Germinal center (tissue), 1 donor: ENCODE data around the gene MALT1.

Experiments
- DNase-seq: peaks from one replicate; pipeline ENCODE4 v3.0.0; 2012; ENCODE audit warnings: mixed read lengths, low spot score

The MALT1 gene

DNA sequence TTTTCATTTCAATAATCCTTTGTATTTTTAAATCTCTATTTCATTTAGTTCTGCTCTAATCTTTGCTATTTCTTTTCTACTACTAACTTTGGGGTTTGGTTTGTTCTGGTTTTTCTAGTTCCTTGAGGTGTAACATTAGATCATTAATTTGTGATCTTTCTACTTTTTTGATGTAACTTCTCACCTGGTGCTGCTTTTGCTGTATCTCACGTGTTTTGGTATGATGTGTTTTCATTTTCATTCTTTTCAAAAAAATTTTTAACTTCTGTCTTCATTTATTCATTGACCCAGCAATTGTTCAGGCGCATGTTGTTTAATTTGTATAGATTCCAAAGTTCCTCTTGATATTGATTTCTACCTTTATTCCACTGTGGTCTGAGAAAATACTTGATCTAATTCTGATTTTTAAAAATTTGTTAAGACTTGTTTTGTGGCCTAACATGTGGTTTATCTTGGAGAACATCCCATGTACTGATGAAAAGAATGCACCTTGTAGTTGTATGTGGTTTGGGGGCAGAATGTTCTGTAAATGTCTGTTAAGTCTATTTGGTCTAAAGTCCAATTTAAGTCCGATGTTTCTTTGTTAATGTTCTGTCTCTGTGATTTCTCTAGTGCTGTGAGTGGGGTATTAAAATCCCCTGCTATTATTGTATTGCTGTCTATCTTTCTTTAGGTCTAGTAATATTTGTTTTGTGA lies 17.3 kb upstream of the MALT1 start:
- no peak for DNase-seq

DNA sequence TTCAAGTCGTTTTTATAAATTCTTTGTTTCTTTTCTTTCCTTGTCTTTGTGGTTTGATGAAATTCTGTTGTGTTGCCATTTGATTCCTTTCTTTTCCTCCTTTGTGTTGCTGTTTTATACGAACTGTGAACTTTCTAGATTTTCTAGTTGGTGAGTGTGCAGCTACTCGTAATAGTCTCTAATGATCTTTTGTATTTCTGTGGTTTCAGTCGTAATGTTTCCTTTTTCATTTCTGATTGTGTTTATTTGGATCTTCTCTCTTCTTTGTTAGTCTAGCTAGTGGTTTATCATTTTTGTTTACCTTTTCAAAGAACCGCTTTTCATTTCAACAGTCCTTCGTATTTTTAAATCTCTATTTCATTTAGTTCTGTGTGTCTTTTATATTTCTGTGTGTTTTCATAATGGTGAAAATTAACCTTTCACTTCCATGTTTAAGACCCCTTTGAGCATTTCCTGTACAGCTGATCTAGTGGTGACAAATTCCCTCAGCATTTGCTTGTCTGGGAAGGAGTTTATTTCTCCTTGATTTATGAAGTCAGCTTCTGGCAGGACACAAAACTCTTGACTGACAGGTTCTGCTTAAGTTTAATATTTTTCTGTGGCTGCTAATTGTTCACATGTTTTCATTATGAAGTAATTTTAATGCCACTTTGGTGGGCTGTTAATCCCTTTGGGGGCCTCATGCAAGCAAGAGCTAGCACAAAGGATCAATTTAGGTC lies 16.2 kb upstream of the MALT1 start:
- DNase-seq, result no peak

DNA sequence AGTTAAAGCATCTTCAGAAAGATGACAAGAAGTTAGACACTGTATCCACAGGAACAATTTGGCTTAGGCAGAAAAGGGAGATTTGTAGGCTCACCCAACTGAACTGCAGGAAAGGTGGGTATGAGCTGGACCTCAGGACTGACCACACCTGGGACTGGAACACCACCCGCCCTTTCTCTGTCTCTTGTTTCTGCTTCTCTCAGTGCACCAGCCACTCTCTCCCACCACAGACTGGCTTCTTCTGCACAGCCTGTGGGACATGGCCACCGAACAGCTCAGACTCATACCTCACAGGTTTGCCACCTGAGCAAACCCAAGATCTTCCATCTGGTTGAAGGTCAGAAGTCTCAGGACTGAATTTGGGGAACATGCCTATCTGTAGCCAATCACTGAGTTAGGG lies 14.2 kb upstream of the MALT1 start:
- DNase-seq, result no peak

DNA sequence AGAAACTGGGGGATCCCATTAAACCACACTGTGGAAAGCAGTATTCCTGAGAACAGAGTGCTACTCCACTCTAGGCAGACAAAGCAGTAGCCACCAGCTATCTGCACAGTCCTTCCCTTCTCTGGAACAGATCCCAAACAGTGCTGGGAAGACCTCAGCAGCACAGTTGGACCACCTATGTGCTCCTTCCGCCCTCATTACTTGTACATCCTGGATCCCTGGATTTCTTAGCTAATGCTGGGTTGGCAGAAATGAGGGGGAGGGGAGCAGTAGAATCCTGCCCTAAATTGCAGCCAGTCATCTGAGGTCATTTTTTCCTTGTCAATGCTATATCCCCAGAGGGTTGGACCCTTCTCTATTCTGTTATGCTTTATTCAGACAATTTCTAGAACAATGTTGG lies 13.8 kb upstream of the MALT1 start:
- no peak for DNase-seq

DNA sequence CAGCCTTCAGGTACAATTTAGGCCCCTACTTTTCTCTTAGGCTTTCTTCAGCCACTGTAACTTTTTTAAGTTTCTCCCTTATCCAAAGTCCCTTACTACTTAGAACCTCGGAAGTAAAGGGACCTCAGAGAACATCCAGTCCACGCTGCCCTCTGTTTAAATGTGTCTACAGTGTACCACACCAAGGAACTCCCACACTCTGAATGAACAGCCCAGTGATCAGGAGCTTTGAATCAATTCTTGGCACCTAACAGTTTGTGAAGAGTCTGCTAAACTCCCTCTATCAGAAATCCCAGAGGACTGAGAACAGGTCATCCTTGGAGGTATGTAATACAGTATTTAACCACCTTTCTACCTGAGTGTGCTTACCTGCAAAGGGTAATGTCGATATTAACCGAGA lies 11.6 kb upstream of the MALT1 start:
- no peak for DNase-seq

DNA sequence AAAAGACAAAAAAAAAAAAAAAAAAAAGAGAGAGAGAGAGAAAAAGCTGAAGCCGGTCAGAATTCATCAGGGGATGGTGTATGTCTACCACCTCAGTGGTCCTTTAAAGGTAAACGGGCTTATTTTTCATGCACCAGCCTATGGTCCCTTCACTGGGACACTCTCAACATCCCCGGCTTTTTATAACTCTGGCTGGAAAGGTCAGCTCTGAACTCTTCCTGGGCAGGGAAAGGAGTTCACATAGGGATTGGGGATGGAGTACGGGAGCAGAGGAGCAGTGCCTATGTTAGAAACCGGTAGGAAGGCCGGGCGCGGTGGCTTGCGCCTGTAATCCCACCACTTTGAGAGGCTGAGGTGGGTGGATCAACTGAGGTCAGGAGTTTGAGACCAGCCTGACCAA lies 10.3 kb upstream of the MALT1 start:
- DNase-seq, result no peak

DNA sequence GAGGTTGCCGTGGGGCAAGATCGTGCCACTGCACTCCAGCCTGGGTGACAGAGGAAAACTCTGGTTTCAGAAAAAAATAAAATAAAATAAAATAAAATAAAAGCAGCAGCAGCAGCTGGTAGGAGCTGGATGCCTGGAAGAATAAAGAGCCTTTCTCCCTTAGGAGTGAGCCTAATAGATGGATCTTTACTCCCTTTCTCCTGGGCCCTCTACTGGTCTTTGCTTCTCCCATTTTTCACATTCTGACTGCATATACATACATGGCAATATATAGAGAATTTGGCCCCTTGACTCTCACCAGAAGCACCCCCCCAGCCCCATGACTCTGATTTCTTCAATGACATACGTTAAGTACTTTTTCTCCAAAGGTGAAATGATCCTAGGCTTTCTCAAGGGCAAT lies 9.8 kb upstream of the MALT1 start:
- no peak for DNase-seq

DNA sequence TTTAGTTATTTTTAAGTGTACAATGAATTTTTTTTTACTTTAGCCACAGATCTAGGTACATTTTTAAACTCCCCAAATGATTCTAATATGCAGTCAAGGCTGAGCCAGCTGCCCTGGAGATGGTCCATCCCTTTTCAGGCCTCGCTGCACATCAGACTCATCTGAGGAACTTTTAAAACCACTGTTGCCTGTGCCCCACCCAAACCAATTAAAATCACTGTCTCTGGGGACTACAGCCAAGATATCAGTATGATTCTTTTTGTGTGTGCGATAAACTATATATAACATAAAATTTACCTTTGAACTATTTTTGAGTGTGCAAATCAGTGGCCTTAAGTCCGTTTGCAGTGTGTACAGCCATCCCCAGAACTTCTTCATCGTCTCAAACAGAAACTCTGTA lies 9.1 kb upstream of the MALT1 start:
- no peak for DNase-seq

DNA sequence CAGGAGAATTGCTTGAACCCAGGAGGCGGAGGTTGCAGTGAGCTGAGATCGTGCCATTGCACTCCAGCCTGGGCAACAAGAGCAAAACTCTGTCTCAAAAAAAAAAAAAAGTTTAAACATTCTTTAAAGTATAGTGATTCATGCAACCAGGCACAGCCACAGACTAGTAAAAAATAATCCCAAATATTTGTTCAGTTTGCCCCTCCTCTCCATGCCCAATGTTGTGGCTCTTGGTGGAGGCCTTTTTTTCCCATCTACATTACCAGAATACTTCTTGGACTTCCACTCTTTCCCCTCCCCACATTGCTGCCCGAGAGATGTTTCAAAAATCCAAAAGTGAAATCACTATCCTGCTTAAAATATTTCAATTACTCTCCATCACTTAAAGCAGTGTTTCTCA lies 5.1 kb upstream of the MALT1 start:
- DNase-seq, result no peak

DNA sequence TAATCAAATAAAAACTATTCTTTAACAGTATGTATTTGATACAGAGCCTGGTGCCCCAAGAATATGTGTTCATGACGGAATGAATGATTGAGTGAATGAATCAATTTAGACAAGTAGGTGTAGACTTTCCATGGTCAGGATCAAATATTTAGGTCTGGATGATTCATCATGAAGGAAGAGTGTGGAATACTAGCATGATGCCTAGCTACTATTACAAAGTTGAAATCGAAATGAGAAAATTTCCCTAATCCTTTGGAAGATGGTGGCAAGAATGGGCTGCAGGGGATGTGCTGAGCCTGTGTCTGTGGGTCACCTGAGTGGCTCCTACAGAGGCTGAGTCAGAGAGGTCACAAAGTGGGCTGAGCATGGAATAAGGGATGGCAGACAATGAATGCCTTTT lies 3.1 kb upstream of the MALT1 start:
- no peak for DNase-seq

DNA sequence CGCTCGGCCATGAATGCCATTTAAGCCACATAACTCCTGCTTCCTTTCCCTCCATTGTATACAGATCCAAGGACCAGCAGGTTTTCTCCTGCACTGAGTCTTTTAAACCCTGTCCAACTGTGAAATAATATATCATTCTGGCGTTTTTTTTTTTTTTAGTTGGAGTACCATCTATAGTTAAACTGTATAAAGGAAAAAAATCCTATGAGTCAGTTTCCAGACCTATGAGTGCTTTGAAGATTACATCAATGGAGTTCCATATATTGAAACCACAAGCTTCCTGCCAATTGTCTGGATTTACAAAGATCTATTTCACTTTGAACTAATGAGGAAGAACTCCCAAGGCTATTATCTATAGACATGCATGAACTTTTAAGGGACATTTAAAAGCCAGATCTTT lies 2.4 kb upstream of the MALT1 start:
- DNase-seq, result no peak

DNA sequence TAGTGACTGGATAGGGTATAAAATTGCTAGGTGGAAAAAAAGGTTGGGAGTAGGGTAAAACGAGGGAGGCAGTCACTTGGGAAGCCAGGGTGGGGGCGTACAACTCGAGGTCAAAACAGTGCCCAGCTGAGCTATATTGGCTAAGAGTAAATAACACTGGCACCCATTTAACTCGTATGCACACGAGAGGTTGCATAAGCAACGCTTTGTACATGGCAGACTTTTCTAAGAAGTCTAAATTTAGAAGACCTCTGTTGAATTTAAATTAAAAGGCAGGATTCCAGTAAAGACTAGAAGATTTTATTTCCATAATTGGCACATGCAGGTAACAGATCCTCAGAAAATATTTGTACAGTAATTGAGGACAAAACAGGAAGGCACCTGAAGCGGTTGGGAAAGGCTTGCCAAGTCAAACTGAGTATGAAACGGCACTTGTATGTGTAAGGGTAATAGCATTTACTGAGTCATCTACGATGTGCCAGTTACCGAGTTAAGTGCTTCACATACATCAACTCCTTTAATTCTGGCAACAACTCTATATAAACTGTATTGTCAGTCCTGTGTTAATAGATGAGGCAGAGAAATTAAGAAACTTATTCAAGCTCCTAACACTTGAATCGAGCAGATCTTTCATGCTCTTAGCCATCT lies 1.4 kb upstream of the MALT1 start:
- peak; percentile 17 for DNase-seq

DNA sequence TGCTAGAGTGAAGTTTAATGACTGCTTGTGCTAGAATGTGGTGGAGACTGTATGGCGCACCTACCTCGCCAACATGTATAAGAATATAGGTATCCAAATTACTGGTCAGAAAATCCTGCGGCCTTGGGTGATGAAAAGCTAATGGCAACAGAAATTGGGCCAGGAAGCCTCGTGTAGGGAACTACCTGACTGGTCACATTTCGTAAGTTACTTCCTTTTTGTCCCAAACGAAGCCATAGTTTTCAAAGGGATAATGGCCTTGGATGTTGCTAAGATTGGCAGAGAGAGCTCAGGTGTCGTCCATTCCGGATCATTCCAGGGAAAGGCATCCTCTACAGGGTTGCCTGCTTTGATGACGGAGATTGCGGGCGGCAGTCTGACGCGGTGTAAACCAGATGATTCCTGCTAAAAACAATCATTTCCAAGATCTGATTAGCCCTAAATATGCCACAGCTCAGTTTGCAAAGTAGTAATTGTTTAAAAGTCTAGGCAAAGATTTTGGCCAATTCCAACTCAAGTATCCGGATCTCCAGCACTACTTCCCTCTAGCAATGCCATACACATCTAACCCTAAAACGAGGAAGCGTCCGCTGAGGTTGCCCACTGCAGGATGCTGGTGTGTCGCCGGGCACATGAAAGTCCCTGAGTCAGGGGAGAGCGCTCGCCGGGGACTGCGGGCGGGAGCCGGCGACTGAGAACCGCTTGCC lies 708 bp upstream of the MALT1 start:
- DNase-seq, result no peak

DNA sequence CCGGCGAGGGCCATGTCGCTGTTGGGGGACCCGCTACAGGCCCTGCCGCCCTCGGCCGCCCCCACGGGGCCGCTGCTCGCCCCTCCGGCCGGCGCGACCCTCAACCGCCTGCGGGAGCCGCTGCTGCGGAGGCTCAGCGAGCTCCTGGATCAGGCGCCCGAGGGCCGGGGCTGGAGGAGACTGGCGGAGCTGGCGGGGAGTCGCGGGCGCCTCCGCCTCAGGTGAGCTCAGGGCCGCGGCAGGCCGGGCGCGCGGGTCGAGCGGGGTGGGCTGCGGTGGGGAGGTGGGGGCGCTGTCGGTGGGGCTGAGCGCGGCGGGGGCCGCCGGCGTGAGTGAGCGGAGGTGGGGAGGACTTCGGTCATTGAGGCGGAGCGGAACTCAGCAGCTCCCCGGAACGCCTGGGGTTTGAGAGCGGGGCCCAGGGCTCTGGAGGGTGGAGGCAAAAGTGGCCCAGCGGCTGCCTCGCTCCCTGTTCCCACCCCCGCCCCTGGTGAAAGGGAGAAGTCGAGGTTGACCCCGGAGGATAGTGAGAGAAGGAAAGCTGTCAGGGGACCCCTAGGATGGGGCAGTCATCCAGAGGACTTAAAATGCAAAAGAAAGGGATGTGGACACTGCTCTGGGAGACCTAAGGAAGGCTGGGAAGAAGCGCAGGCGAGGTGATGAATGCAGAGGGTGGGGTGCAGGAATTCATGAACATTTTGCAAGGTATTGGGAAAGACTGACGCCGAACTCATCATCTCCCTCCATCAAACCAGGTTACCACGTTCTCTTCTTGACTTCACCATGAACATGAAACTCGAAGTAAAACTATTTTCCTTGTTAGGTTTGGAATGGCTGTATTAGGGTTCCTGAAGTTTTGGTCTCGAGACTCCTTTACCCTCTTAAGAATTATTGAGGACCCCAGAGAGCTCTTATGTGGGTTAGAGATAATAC lies 633 bp downstream of the MALT1 start:
- peak; percentile 65 for DNase-seq

DNA sequence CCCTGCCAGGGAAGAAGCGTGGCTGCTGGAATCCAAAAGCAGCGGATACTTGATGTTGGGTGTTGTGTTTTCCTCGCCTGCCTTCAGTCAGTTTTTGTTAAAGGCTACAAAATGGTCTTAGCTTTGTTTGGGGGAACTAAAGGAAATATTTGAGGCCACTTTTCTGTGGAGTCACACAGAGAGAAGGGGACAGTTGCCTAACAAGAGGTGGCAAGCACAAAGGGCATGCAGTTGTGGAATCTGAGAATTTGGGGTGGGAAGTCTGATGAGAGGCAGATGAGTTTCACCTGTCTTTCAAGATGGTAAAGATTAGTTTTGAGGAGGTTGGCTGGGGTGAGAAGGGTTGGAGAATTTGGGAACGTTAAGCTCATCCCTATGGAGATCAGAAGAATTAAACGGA lies 2.9 kb downstream of the MALT1 start:
- no peak for DNase-seq

DNA sequence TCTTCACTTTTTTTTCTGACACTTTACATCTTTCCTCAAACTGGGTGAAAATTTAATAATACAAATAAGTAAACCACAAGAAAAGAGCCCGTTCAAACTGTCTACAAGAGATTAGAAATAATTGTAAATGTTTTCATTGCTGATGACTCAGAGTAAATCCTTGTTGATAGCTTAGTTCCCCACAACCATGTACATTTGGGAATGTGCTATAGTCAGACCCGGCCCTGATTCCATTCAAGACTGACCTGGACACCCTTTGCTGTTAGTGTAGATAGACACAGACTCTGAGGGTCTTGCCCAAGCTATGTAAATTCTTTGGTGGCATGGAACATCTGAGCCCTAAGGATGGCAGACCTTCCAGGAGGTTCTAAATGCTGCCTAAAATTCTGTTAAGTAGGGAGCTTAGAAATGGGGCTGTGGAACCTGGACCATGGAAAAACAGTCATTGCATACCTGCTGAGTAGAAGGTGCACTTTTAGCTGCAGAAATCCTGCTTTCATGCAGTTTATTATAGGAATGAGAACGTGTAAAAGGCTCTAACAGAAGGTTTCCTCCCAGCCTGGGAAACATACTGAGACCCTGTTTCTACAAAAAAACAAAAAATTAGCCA lies 3.7 kb downstream of the MALT1 start:
- no peak for DNase-seq

DNA sequence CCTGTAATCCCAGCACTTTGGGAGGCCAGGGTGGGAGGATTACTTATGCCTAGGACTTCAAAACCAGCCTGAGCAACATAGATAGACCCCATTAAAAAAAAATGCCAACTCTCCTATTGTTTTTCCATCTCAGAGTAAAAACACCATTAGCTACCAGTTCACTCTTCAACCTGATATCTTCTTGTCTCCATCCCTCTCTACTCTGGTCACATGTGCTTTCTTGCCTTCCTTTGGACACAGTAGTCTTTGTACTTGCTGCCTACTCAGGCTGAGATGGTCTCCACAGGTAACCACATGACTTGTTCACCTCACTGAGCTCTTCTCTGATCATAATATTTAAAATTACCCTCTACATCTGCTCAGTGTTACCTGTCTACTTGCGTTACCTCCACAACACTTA lies 5.0 kb downstream of the MALT1 start:
- DNase-seq, result no peak

DNA sequence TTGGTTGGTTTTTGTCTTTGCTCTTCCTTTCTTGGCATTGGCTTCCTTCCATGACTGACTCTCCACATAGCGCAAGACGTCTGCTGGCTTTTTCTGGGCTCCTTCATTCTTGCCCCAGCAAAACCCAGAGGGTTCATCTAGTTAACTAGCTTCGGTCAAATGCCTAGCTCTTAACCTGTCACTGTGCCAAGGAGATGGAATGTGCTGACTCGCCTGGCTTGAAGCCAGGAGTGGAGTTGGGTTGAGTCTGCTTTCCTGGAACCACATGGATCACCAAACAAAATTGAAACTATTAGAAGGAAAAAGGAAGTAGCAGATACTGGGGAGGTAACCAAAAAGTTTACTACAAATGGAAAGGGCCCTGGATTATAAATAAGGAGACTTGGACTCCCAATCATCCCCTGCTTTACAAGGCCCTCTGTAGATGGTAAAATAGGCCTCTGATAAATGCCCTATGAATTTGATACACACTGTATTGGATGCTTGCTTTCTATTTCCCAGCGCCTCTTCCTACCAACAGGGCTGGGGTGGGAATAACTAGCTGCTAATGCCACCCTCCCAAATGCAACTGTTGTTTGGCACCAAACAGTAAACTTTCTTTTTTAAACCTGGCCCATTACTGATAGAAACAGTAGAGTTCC lies 11.3 kb downstream of the MALT1 start:
- no peak for DNase-seq

DNA sequence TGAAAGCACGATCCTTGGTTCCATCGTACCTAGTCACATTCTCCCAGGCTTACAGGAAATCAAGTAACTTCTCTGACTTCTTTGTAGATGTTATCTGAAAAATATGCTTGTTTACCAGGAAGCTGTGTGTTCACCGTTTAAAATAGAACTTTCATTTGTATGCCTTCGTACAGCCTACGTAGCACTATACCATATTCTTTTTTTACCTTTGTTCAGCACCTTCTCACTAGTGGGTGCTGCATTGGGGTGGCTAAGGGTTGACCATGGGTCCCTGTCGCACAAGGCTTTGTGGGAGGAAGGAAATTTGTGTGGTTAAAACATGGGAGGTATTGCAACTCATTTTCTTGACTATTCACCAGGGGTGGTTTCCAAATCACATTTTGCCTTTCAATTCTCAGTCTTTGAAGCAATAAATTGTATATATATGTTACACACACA lies 16.6 kb downstream of the MALT1 start:
- DNase-seq, result no peak

DNA sequence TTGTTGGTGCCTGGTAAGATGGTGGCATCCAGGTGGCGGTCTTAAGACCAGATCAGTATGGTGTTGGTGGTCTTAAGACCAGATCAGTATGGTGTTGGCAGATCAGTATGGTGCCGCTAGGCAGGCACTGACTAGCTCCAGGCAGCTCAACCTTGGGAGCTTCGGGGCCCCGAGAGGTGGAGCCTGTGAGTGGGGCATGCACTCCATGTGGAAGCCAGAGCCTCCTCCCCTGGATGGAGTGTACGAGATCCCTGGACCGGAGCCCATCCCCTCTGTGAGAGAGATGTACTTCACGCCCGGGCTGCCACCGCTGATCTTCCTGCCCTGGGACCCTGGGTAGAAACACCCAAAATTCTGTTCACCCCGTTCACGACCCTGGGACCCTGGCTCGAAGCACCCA lies 19.0 kb downstream of the MALT1 start:
- DNase-seq, result no peak

DNA sequence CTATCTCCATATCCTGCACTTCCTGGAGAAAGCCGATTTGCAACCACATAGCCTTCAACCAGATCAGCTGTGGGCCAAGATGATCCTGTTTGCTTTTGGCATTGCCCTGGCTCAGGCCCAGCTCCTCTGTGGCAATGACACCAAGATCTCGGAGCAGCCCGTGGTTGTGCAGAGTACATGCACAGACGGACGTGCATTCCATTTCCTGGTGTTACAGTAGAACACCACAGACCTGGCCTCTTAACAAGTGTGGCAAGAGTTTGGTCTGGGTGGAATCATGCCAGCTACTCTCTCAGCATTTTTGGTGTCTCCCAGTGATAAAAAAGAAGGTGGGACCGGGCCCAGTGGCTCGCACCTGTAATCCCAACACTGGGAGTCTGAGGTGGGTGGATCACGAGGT lies 20.0 kb downstream of the MALT1 start:
- DNase-seq, result no peak
